CD4-positive, alpha-beta memory T cell (primary cell): ENCODE measurements around the gene RRP8. TPM values are rescaled to one million over a fixed set of nuclear protein-coding genes. Genes with fewer than 3 reads are reported as not detected.

Source experiments
- CTCF ChIA-PET: fragments of 350-600 bp; sonication (Branson Sonifier 250); formaldehyde crosslinking; loops from one replicate; lab custom pipeline; 2021; ENCODE audit warnings: inconsistent platforms; ENCODE audit not compliant: partially characterized antibody; lab: Charles Lee
- POLR2A ChIA-PET: fragments of 350-600 bp; sonication (Branson Sonifier 250); formaldehyde crosslinking; loops from one replicate; lab custom pipeline; 2021; ENCODE audit not compliant: partially characterized antibody; lab: Charles Lee
- DNase-seq, 5 donors: peaks; one replicate each; pipeline versions ENCODE4 v3.0.0 to v3.0.0-alpha.2; 2020 to 2022; ENCODE audit warnings: mixed read lengths in 1 of 5
- H3K27ac ChIP-seq: one replicate; pipeline ENCODE4 v1.7.0; 2013; ENCODE audit warnings: low read depth, low read length
- H3K27me3 ChIP-seq: 2 replicates; pipeline ENCODE4 v1.7.0; 2013; ENCODE audit warnings: mild to moderate bottlenecking, low read length, moderate library complexity; ENCODE audit not compliant: insufficient read depth
- H3K36me3 ChIP-seq: 2 replicates; pipeline ENCODE4 v1.7.0; 2013; ENCODE audit warnings: mild to moderate bottlenecking, low read length, moderate library complexity; ENCODE audit not compliant: insufficient read depth
- H3K4me1 ChIP-seq: 2 replicates; pipeline ENCODE4 v1.7.0; 2013; ENCODE audit warnings: mild to moderate bottlenecking, low read length, moderate library complexity; ENCODE audit not compliant: insufficient read depth
- H3K4me3 ChIP-seq, 2 donors: one replicate each; pipeline ENCODE4 v1.7.0; 2013; ENCODE audit warnings: low read length in 2 of 2, mild to moderate bottlenecking in 1 of 2
- H3K9me3 ChIP-seq, 2 donors: one replicate each; pipeline ENCODE4 v1.7.0; 2013; ENCODE audit warnings: low read length in 2 of 2, control low read depth in 1 of 2; ENCODE audit not compliant: control insufficient read depth in 1 of 2
- H3K27ac Mint-ChIP-seq, 7 donors: one replicate each; pipeline ENCODE4 v1.8.0; 2020 to 2021; ENCODE audit warnings: mixed read lengths in 7 of 7, mild to moderate bottlenecking in 6 of 7, inconsistent platforms in 3 of 7, moderate library complexity in 3 of 7
- H3K27me3 Mint-ChIP-seq, 2 donors: one replicate each; pipeline ENCODE4 v1.8.0; 2020 to 2021; ENCODE audit warnings: mixed read lengths in 2 of 2
- H3K36me3 Mint-ChIP-seq, 2 donors: one replicate each; pipeline ENCODE4 v1.8.0; 2020 to 2021; ENCODE audit warnings: mixed read lengths in 2 of 2, inconsistent platforms in 1 of 2, mild to moderate bottlenecking in 1 of 2
- H3K4me1 Mint-ChIP-seq, 4 donors: one replicate each; pipeline ENCODE4 v1.8.0; 2020 to 2021; ENCODE audit warnings: mixed read lengths in 4 of 4, mild to moderate bottlenecking in 1 of 4
- H3K4me3 Mint-ChIP-seq, 8 donors: one replicate each; pipeline ENCODE4 v1.8.0; 2020 to 2021; ENCODE audit warnings: mixed read lengths in 8 of 8, mild to moderate bottlenecking in 7 of 8, moderate library complexity in 6 of 8, inconsistent platforms in 3 of 8
- H3K9me3 Mint-ChIP-seq, 8 donors: one replicate each; pipeline ENCODE4 v1.8.0; 2020 to 2021; ENCODE audit warnings: mixed read lengths in 8 of 8, mild to moderate bottlenecking in 5 of 8, inconsistent platforms in 3 of 8, moderate library complexity in 1 of 8
- intact Hi-C: fragments of 100-400 bp; cut with micrococcal nuclease; formaldehyde crosslinking; loops from one replicate; pipeline ENCODE4 v1.15.1; 2023
- polyA plus RNA-seq, 2 donors: library from polyadenylated mRNA; unstranded; fragments of 300-500 nt; fragmentation: Illumina TruSeq; gene quantifications; one replicate each; pipeline ENCODE4 v1.2.3, GENCODE V29; 2021
- total RNA-seq, 2 experiments: library from RNA; stranded (reverse); gene quantifications; one replicate each; pipeline ENCODE4 v1.2.3, GENCODE V29; 2021

RRP8 gene
- total and polyA plus RNA-seq, 4 experiments from 2014 or later = 19.5 to 36.0 (median 29.2) TPM

DNA sequence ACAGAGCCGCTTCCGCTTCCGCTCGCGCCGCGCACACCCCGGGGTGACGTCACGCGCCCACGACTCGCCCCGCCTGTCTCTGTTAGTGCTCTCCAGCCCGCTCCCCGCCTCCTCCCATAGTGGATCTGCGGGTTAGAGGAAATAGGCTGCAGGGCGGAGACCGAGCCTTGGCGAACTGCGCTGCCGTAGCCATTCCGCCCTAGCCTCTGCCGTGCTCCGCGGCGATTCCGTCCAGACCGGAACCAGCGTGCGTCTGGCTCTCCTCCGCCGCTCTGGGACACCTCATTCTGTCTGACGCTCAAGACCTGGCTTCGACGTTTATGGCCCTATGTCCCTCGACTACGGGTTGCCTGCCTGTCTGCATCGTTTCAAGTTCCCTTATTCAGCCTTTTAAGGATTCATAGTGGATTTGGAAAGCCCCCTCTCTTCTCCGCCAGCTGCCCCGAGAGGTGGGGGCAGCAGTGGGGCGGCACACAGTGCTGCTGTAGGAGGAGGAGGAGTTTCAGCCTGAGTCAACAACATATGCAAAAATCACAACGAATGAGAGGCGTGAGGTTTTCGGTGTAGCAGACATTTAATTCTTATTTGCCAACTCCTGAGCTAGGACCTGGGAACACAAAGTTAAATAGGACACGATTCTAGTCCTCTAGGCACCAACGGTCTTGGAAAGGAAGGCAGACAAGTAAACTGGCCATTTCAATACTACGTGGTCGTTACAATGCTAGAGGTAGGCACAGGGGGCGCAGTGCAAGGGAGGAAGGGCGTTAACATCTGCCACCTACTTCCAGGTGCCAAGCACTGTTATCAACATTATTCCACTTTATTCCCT lies 9.0 kb upstream of the RRP8 start, which contains the start of gene TAF10:
Gene TAF10, minus strand, starts transcription at position 4 of the 829 bp plus-strand sequence. CDS start 27 bp downstream, outside the sequence.
- Mint-ChIP-seq H3K4me3 (peak within 1 kb of the TSS; percentile 87 to 94 (median 91)), H3K27ac (peak within 1 kb of the TSS in 6 of 7 donors; percentile 95 to 97 (median 97)), H3K36me3 (peaks cover 21 to 47% of the 10 kb centered on the region in 2 donors), H3K4me1 (peaks cover 6 to 36% (median 28%) of the 10 kb centered on the region in 4 donors), H3K27me3 (no peaks in the 10 kb centered on the region), H3K9me3 (no peaks in the 10 kb centered on the region)
- peak within 1 kb of the TSS; percentile 66 to 88 for H3K4me3 ChIP-seq
- intact Hi-C loops = loop anchor here (1.0 to 10.0 kb wide), 5 partner anchors 8 to 222 kb away; partner anchors contain the start of genes APBB1, MRPL17 and SMPD1
- ChIA-PET POLR2A (interaction anchor here (0.7 to 9.0 kb wide), 37 partner anchors 9 to 222 kb away, joined by 3 to 172 read pairs (median 4); partner anchors contain the start of genes APBB1, ARFIP2, DCHS1 and ILK), CTCF (interaction anchor here (0.5 to 4.6 kb wide), 19 partner anchors 9 to 227 kb away, joined by 3 to 56 read pairs (median 4); partner anchors contain the start of genes ARFIP2, ILK, MRPL17 and RRP8)
- peaks cover 51% of the 10 kb centered on the region for H3K4me1 ChIP-seq
- peaks cover 47% of the 10 kb centered on the region for H3K36me3 ChIP-seq
- DNase-seq = peak; percentile 93 to 97 (median 95)
- no peaks in the 10 kb centered on the region for H3K27me3 ChIP-seq
- no peaks in the 10 kb centered on the region for H3K9me3 ChIP-seq
- H3K27ac ChIP-seq = peak within 1 kb of the TSS; percentile 87

DNA sequence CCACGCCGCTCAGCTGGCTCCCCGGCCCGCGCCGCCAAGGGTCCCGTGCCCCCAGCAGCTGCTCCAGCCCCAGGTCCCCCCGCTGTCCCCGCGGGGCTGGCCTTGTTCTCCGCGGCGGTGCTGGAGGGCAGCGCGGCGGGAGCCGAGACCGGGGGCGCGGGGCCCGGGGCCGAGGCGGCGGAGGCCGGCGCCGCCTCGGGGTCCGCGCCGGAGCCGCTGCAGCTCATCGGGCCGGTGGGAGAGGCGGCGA lies 8.5 kb upstream of the RRP8 start:
- no peaks in the 10 kb centered on the region for H3K9me3 Mint-ChIP-seq
- H3K4me3 Mint-ChIP-seq = peak overlapping the region; percentile 87 to 94 (median 91)
- peaks cover 21 to 50% of the 10 kb centered on the region in 2 donors for H3K36me3 Mint-ChIP-seq
- Histone ChIP-seq H3K4me1 (peaks cover 51% of the 10 kb centered on the region), H3K27me3 (no peaks in the 10 kb centered on the region), H3K4me3 (peak overlapping the region in 1 of 2 donors; percentile 66), H3K9me3 (no peaks in the 10 kb centered on the region), H3K27ac (peak overlapping the region; percentile 87), H3K36me3 (peaks cover 47% of the 10 kb centered on the region)
- no peak for DNase-seq
- peaks cover 6 to 36% (median 28%) of the 10 kb centered on the region in 4 donors for H3K4me1 Mint-ChIP-seq
- CTCF ChIA-PET = interaction anchor here (0.8 to 4.6 kb wide), 12 partner anchors 8 to 94 kb away, joined by 3 to 56 read pairs (median 9); partner anchors contain the start of genes ILK, MRPL17 and RRP8
- POLR2A ChIA-PET = interaction anchor here (0.8 to 9.0 kb wide), 34 partner anchors 8 to 377 kb away, joined by 3 to 172 read pairs (median 4); partner anchors contain the start of genes APBB1, ARFIP2, DCHS1 and FHIP1B
- H3K27ac Mint-ChIP-seq = peak overlapping the region in 6 of 7 donors; percentile 95 to 97 (median 97)
- H3K27me3 Mint-ChIP-seq = no peaks in the 10 kb centered on the region
- intact Hi-C loops = loop anchor here (1.0 to 10.0 kb wide), 5 partner anchors 8 to 221 kb away; partner anchors contain the start of genes APBB1, MRPL17 and SMPD1

DNA sequence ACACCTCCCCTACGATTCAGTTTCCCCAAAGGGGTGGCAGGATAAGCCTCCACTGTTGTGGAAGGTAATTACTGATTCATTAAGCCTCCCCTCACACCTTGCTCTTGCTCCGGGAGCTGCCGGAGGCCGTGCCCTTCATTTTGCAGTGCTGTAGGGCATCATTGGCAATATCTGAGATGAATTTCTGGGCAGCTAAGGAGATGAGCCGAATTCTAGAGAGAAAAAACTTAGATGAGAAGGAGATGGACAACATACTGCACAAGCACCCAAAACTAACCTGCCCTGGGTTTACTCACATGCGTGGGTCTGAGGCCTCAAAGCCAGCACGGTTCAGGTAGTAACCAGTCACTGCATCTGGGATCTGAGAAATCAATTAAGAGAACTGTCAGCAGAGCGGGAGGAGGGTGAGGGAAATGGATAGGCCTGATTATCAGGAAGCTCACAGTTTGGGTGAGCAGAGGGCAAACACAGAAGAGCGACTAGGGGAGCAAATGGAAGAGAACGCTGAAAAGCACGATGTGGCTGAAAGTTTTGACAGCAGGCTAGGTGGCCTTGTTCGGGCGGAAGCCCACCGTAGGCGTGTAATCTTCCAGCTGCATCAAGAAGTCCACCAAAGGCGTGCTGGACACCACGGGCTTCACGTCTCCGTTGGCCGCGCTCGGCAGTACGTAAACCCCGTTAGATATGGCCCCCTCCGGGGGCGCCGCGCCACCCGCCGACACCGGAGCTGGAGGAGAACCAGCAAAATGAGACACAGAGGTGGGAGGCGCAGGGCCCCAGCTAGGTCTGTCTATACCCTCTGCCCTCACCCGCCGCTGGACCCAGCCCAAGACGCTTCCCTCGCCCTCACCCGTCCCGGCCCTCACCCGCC lies 7.9 kb upstream of the RRP8 start:
- Histone ChIP-seq H3K27me3 (no peaks in the 10 kb centered on the region), H3K9me3 (no peaks in the 10 kb centered on the region), H3K36me3 (peaks cover 47% of the 10 kb centered on the region), H3K27ac (peak overlapping the region; percentile 87), H3K4me1 (peaks cover 55% of the 10 kb centered on the region), H3K4me3 (peak overlapping the region; percentile 49 to 63)
- H3K36me3 Mint-ChIP-seq = peaks cover 21 to 52% of the 10 kb centered on the region in 2 donors
- peak overlapping the region in 6 of 7 donors; percentile 95 to 97 (median 97) for H3K27ac Mint-ChIP-seq
- ChIA-PET POLR2A (interaction anchor here (0.8 to 9.6 kb wide), 34 partner anchors 6 to 377 kb away, joined by 3 to 172 read pairs (median 6); partner anchors contain the start of genes APBB1, ARFIP2, DCHS1 and FHIP1B), CTCF (interaction anchor here (0.8 to 4.6 kb wide), 11 partner anchors 8 to 95 kb away, joined by 3 to 56 read pairs (median 10); partner anchors contain the start of genes ILK, MRPL17 and RRP8)
- peak overlapping the region; percentile 87 to 94 (median 91) for H3K4me3 Mint-ChIP-seq
- peaks cover 6 to 36% (median 32%) of the 10 kb centered on the region in 4 donors for H3K4me1 Mint-ChIP-seq
- H3K9me3 Mint-ChIP-seq = no peaks in the 10 kb centered on the region
- DNase-seq = peak in 1 of 5 donors; percentile 57
- intact Hi-C loops = loop anchor here (10.0 kb wide), 1 partner anchor 197 kb away; the partner anchor contains the start of gene APBB1
- H3K27me3 Mint-ChIP-seq = no peaks in the 10 kb centered on the region

DNA sequence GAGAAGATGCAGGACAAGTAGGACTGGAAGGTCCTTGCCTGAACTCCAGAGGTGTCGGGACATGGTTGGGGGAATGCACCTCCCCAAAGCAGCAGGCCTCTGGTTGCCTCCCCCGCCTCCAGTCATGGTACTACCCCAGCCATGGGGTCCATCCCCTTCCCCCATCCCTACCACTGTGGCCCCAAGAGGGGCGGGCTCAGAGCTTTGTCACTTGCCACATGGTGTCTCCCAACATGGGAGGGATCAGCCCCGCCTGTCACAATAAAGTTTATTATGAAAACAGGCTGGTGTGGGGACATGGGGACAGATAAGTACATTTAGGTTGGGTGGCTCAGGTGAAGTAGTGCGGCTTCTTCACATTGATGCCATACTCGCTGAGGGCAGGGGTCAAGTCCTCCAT lies 7.2 kb upstream of the RRP8 start:
- Histone ChIP-seq H3K27ac (peak overlapping the region; percentile 87), H3K9me3 (no peaks in the 10 kb centered on the region), H3K36me3 (peaks cover 45% of the 10 kb centered on the region), H3K4me1 (peaks cover 62% of the 10 kb centered on the region), H3K27me3 (no peaks in the 10 kb centered on the region), H3K4me3 (no peak overlapping the region)
- peak overlapping the region in 6 of 7 donors; percentile 75 to 97 (median 95) for H3K27ac Mint-ChIP-seq
- DNase-seq = no peak
- no peaks in the 10 kb centered on the region for H3K27me3 Mint-ChIP-seq
- no peaks in the 10 kb centered on the region for H3K9me3 Mint-ChIP-seq
- CTCF ChIA-PET = interaction anchor here (0.8 to 4.1 kb wide), 3 partner anchors 57 to 127 kb away, joined by 3 to 56 read pairs (median 26); partner anchors contain the start of gene MRPL17
- POLR2A ChIA-PET = interaction anchor here (1.0 to 9.6 kb wide), 9 partner anchors 7 to 135 kb away, joined by 3 to 172 read pairs (median 45); partner anchors contain the start of genes ILK, MRPL17, RRP8 and TPP1
- intact Hi-C loops = loop anchor here (10.0 kb wide), 1 partner anchor 196 kb away; the partner anchor contains the start of gene APBB1
- peak overlapping the region; percentile 63 to 94 (median 91) for H3K4me3 Mint-ChIP-seq
- H3K36me3 Mint-ChIP-seq = peaks cover 15 to 51% of the 10 kb centered on the region in 2 donors
- H3K4me1 Mint-ChIP-seq = peaks cover 1 to 34% (median 31%) of the 10 kb centered on the region in 4 donors

DNA sequence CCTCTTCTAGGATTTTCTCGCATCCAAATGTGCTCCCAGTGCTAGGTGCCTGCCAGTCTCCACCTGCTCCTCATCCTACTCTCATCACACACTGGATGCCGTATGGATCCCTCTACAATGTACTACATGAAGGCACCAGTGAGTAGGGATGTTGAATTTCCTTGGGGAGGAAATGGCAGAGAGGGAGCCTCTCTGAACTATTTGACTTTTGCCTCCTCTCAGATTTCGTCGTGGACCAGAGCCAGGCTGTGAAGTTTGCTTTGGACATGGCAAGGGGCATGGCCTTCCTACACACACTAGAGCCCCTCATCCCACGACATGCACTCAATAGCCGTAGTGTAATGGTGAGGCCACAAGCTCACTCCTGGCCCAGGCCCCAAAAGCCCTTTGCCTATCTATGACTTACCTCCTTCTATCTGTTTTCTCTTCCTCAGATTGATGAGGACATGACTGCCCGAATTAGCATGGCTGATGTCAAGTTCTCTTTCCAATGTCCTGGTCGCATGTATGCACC lies 6.1 kb upstream of the RRP8 start:
- no peak for DNase-seq
- POLR2A ChIA-PET = interaction anchor here (0.6 to 9.6 kb wide), 3 partner anchors 8 to 128 kb away, joined by 3 to 172 read pairs (median 132); partner anchors contain the start of genes MRPL17 and TPP1

More for the DNA sequence above, 6.1 kb upstream of the RRP8 start:
- Mint-ChIP-seq H3K27me3 (no peaks in the 10 kb centered on the region), H3K4me3 (peak overlapping the region in 5 of 8 donors; percentile 11 to 87 (median 44)), H3K27ac (peak overlapping the region in 6 of 7 donors; percentile 69 to 97 (median 88)), H3K4me1 (peaks cover 0 to 34% (median 29%) of the 10 kb centered on the region in 4 donors), H3K36me3 (peaks cover 12 to 46% of the 10 kb centered on the region in 2 donors), H3K9me3 (no peaks in the 10 kb centered on the region)
- Histone ChIP-seq H3K36me3 (peaks cover 37% of the 10 kb centered on the region), H3K27ac (peak overlapping the region; percentile 10), H3K9me3 (no peaks in the 10 kb centered on the region), H3K27me3 (no peaks in the 10 kb centered on the region), H3K4me3 (no peak overlapping the region), H3K4me1 (peaks cover 73% of the 10 kb centered on the region)
- CTCF ChIA-PET = interaction anchor here (0.8 to 7.6 kb wide), 6 partner anchors 9 to 128 kb away, joined by 3 to 109 read pairs (median 16); partner anchors contain the start of genes MRPL17 and TPP1
- intact Hi-C loops = loop anchor here (10.0 kb wide), 1 partner anchor 195 kb away; the partner anchor contains the start of gene APBB1
